SU-DHL-6 (cell line): Measurements from ENCODE around the gene CD180.

ENCODE experiments used
- CTCF ChIP-seq: fragments of 200-600 bp; sonication (generic); IDR thresholded peaks from one replicate; pipeline ENCODE4 v1.5.1; 2017; ENCODE audit warnings: antibody characterized with exemption, mild to moderate bottlenecking, low read length, moderate library complexity; ENCODE audit not compliant: insufficient read depth, poor library complexity, severe bottlenecking
- EZH2phosphoT487 ChIP-seq: fragments of 200-600 bp; sonication (generic), shearing (Covaris generic); conservative IDR thresholded peaks from 2 replicates; pipeline ENCODE4 v1.6.1; 2018; ENCODE audit warnings: mild to moderate bottlenecking, antibody characterized with exemption, low read length, moderate library complexity, mixed read lengths

- TF ChIP-seq CTCF (no peak), EZH2phosphoT487 (no peak)
These were observed 46.6 kb downstream of the CD180 start for GRCh38 chr5:67149951-67150523.
